ENCODE results near the gene MTPN. TPM values are rescaled to one million over a fixed set of nuclear protein-coding genes. Genes with fewer than 3 reads are reported as not detected.

Gene MTPN
- total RNA-seq, 1 experiment from 2014 or later, result 166 TPM

DNA sequence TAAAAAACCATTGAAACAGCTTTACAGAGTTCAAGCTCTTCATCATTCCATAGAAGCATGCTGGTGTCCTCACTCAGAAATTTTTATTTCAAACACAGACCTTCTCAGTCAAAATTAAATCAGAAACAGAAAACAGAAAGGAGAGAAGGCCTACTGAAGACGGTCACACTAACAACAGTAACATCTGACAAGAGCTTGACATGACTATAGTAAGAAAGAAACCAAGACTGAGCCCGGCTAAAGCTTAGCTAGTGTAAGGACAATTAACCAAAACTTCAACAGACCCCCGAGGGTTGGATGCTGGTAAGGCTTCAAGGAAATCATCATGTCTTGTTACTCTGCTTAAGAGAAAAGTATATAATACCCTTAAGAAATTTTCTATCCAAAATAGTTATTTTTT, 38.6 kb downstream of the MTPN start:
- no peak for TF ChIP-seq EZH2 (IDR thresholded peaks at IDR 0.05; ENCODE audit: borderline replicate concordance, low read depth, low read length, poor library complexity, severe bottlenecking)
- TF ChIP-seq, protein P1, sequence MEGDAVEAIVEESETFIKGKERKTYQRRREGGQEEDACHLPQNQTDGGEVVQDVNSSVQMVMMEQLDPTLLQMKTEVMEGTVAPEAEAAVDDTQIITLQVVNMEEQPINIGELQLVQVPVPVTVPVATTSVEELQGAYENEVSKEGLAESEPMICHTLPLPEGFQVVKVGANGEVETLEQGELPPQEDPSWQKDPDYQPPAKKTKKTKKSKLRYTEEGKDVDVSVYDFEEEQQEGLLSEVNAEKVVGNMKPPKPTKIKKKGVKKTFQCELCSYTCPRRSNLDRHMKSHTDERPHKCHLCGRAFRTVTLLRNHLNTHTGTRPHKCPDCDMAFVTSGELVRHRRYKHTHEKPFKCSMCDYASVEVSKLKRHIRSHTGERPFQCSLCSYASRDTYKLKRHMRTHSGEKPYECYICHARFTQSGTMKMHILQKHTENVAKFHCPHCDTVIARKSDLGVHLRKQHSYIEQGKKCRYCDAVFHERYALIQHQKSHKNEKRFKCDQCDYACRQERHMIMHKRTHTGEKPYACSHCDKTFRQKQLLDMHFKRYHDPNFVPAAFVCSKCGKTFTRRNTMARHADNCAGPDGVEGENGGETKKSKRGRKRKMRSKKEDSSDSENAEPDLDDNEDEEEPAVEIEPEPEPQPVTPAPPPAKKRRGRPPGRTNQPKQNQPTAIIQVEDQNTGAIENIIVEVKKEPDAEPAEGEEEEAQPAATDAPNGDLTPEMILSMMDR (conservative IDR thresholded peaks at IDR 0.05; ENCODE audit: low read depth, low read length), result no peak
- no peaks in the 10 kb centered on the region for H3K36me3 ChIP-seq (ENCODE audit: insufficient read depth, low read length, poor library complexity, severe bottlenecking)
- H3K9me3 ChIP-seq (ENCODE audit: low read depth, low read length, poor library complexity, severe bottlenecking), result no peaks in the 10 kb centered on the region
- intact Hi-C loops (cut with micrococcal nuclease; ENCODE audit: unreplicated experiment), result no loop called here
- H3K4me3 ChIP-seq (ENCODE audit: low read depth, low read length, poor library complexity, severe bottlenecking), result no peak overlapping the region
- peaks cover 9% of the 10 kb centered on the region for H3K4me1 ChIP-seq (ENCODE audit: insufficient read depth, low read length, poor library complexity, severe bottlenecking)
- H3K27ac ChIP-seq (ENCODE audit: low read depth, low read length, poor library complexity, severe bottlenecking), result no peak overlapping the region
- H3K27me3 ChIP-seq (replicated peaks; ENCODE audit: insufficient read depth, low read depth, low read length, poor library complexity), result no peaks in the 10 kb centered on the region
- DNase-seq (ENCODE audit: low spot score), result no peak
- CTCF ChIA-PET, result no interaction called here
- POLR2A ChIA-PET (ENCODE audit: low non-redundant PET), result no interaction called here
- no TSS peak for BruUV-seq (replicated peaks)

DNA sequence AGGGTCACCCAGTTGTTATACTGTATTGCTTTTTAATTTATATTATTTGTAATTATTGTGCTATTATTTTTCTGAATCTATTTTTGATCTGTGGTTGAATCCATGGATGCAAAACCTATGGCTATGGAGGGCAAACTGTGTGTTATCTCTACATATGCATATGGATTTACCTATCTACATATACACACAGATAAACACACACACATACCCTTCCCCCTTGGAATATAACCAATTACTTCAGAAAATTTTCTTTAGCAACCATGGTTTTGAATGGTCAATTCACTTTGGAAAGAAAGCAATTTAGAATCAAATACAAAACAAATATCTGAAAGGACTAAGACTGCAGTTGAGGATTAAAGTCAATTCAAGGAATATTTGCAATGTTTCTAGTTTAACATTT, 39.1 kb downstream of the MTPN start:
- Histone ChIP-seq H3K4me3 (ENCODE audit: low read depth, low read length, poor library complexity, severe bottlenecking) (no peak overlapping the region), H3K4me1 (ENCODE audit: insufficient read depth, low read length, poor library complexity, severe bottlenecking) (peaks cover 4% of the 10 kb centered on the region), H3K36me3 (ENCODE audit: insufficient read depth, low read length, poor library complexity, severe bottlenecking) (no peaks in the 10 kb centered on the region), H3K27me3 (replicated peaks; ENCODE audit: insufficient read depth, low read depth, low read length, poor library complexity) (no peaks in the 10 kb centered on the region), H3K27ac (ENCODE audit: low read depth, low read length, poor library complexity, severe bottlenecking) (no peak overlapping the region), H3K9me3 (ENCODE audit: low read depth, low read length, poor library complexity, severe bottlenecking) (no peaks in the 10 kb centered on the region)
- no peak for DNase-seq (ENCODE audit: low spot score)
- CTCF ChIA-PET, result no interaction called here
- no peak for TF ChIP-seq EZH2 (IDR thresholded peaks at IDR 0.05; ENCODE audit: borderline replicate concordance, low read depth, low read length, poor library complexity, severe bottlenecking)
- TF ChIP-seq, protein P1 (conservative IDR thresholded peaks at IDR 0.05; ENCODE audit: low read depth, low read length), result no peak
- POLR2A ChIA-PET (ENCODE audit: low non-redundant PET), result no interaction called here
- BruUV-seq (replicated peaks), result no TSS peak
- intact Hi-C loops (cut with micrococcal nuclease; ENCODE audit: unreplicated experiment), result no loop called here

DNA sequence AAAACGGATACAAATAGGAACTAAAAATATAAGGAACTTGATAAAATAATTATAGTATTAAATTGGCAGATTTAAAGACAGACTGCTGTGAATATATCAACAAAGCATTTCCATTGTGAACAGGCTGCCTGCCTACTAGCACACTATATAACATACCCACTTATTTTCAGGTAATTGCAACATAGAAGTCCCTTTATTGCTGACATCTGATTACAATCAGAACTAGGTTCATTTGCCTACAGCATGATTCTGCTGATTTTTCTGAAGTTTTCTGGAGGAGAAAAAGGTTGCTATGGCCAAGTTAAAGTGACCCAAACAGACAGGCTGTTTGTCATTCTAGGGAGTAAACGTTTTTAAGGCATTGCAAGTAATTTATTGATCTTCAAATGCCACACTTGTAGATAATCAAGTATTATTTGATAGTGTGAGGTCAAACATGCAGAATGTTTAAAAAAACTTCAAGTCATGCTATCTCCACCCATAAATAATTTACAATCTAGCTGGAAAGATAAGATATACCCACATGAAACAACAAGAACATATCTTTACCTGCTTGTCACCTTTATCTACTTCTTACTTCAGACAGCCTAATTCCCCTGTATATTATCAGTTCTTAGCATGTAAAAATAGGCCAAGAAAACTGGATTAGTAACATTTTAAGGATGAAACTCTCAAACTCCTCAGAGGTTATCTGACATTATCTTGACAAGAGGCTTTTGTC, 40.5 kb downstream of the MTPN start:
- no TSS peak for BruUV-seq (replicated peaks)
- intact Hi-C loops (cut with micrococcal nuclease; ENCODE audit: unreplicated experiment), result no loop called here
- ChIA-PET CTCF (no interaction called here), POLR2A (ENCODE audit: low non-redundant PET) (no interaction called here)
- TF ChIP-seq, protein P1 (conservative IDR thresholded peaks at IDR 0.05; ENCODE audit: low read depth, low read length), result no peak
- TF ChIP-seq EZH2 (IDR thresholded peaks at IDR 0.05; ENCODE audit: borderline replicate concordance, low read depth, low read length, poor library complexity, severe bottlenecking), result no peak
- H3K27me3 ChIP-seq (replicated peaks; ENCODE audit: insufficient read depth, low read depth, low read length, poor library complexity), result no peaks in the 10 kb centered on the region
- no peak overlapping the region for H3K4me3 ChIP-seq (ENCODE audit: low read depth, low read length, poor library complexity, severe bottlenecking)
- no peak for DNase-seq (ENCODE audit: low spot score)
- no peak overlapping the region for H3K27ac ChIP-seq (ENCODE audit: low read depth, low read length, poor library complexity, severe bottlenecking)
- H3K36me3 ChIP-seq (ENCODE audit: insufficient read depth, low read length, poor library complexity, severe bottlenecking), result no peaks in the 10 kb centered on the region
- peaks cover 5% of the 10 kb centered on the region for H3K4me1 ChIP-seq (ENCODE audit: insufficient read depth, low read length, poor library complexity, severe bottlenecking)
- H3K9me3 ChIP-seq (ENCODE audit: low read depth, low read length, poor library complexity, severe bottlenecking), result no peaks in the 10 kb centered on the region

All from A673 (cell line).